Activated CD4-positive, alpha-beta T cell treated with anti-CD3 and anti-CD28 coated beads for 36 hours (primary cell): ENCODE results near the gene C22orf31. TPM values are rescaled to one million over a fixed set of nuclear protein-coding genes. Genes with fewer than 3 reads are reported as not detected.

ENCODE experiments used
- ATAC-seq: fragments of 200-7000 bp; cut with Tn5 transposase; one replicate; pipeline ENCODE4 v1.10.0; 2021; ENCODE audit warnings: mild to moderate bottlenecking, moderate library complexity
- CTCF ChIA-PET: fragments of 350-600 bp; sonication (Branson Sonifier 250); formaldehyde crosslinking; loops from one replicate; lab custom pipeline; 2021; ENCODE audit warnings: antibody characterized with exemption; lab: Charles Lee
- POLR2A ChIA-PET: fragments of 350-600 bp; sonication (Branson Sonifier 250); formaldehyde crosslinking; loops from one replicate; lab custom pipeline; 2021; ENCODE audit warnings: antibody characterized with exemption, inconsistent platforms; lab: Charles Lee
- DNase-seq: peaks from one replicate; pipeline ENCODE4 v3.0.0-alpha.2; 2020
- H3K27ac Mint-ChIP-seq: one replicate; pipeline ENCODE4 v1.8.0; 2021; ENCODE audit warnings: mixed read lengths
- H3K27me3 Mint-ChIP-seq: one replicate; pipeline ENCODE4 v1.8.0; 2021; ENCODE audit warnings: mixed read lengths
- H3K36me3 Mint-ChIP-seq: one replicate; pipeline ENCODE4 v1.8.0; 2021; ENCODE audit warnings: low read depth, mixed read lengths
- H3K4me1 Mint-ChIP-seq: one replicate; pipeline ENCODE4 v1.8.0; 2021; ENCODE audit warnings: mixed read lengths
- H3K4me3 Mint-ChIP-seq: one replicate; pipeline ENCODE4 v1.8.0; 2021; ENCODE audit warnings: mild to moderate bottlenecking, moderate library complexity, mixed read lengths
- H3K9me3 Mint-ChIP-seq: one replicate; pipeline ENCODE4 v1.8.0; 2021; ENCODE audit warnings: low read depth, mixed read lengths
- intact Hi-C, 2 experiments: fragments of 100-400 bp; cut with DNase I in 1 of 2; cut with micrococcal nuclease in 1 of 2; formaldehyde crosslinking; loops; one replicate each; pipeline versions ENCODE4 v1.14.2 to v1.15.1; 2022 to 2024; cut with DNase I, micrococcal nuclease
- total RNA-seq, 2 experiments: library from RNA; stranded (reverse); gene quantifications; one replicate each; pipeline ENCODE4 v1.2.3, GENCODE V29; 2021

C22orf31 gene
- total RNA-seq: not detected

- intact Hi-C loops: no loop called here
- no peak for ATAC-seq
- Mint-ChIP-seq H3K27me3 (peaks cover 18% of the 10 kb centered on the region), H3K36me3 (no peaks in the 10 kb centered on the region), H3K9me3 (no peaks in the 10 kb centered on the region), H3K27ac (no peak within 1 kb of the TSS), H3K4me3 (no peak within 1 kb of the TSS), H3K4me1 (peaks cover 10% of the 10 kb centered on the region)
- POLR2A ChIA-PET: no interaction called here
- no peak for DNase-seq
- CTCF ChIA-PET: interaction anchor here (1.3 kb wide), 1 partner anchor 21 kb away, joined by 3 read pairs; no protein-coding TSS in a partner anchor
These were observed at the start of gene C22orf31 for GRCh38 chr22:29061773-29062172. TSS of gene C22orf31 (minus strand) at chr22:29061831. CDS start at chr22:29061792, 39 bp downstream.

DNA sequence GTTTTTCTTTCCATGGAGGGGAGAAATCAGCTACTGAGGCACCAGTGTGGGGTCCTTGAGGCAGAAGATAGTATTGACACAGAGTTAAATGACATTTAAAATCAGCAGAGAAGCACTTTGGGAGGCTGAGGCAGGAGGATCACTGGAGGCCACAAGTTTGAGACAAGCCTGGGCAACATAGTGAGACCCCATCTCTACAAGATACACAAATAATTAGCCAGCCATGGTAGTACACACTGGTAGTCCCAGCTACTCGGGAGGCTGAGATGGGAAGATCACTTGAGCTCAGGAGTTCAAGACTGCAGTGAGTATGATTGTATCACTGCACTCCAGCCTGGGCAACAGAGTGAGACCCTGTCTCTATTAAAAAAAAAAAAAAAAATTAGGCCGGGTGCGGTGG lies 49.3 kb upstream of the C22orf31 start:
- Mint-ChIP-seq H3K27me3 (peaks cover 23% of the 10 kb centered on the region), H3K4me3 (no peak overlapping the region), H3K9me3 (no peaks in the 10 kb centered on the region), H3K4me1 (no peaks in the 10 kb centered on the region), H3K27ac (no peak overlapping the region), H3K36me3 (no peaks in the 10 kb centered on the region)
- ChIA-PET POLR2A (no interaction called here), CTCF (interaction anchor here (0.6 to 1.1 kb wide), 4 partner anchors 15 to 804 kb away, joined by 3 to 4 read pairs (median 4); no protein-coding TSS in a partner anchor)
- DNase-seq (no peak), ATAC-seq (no peak)
- intact Hi-C loops: no loop called here

DNA sequence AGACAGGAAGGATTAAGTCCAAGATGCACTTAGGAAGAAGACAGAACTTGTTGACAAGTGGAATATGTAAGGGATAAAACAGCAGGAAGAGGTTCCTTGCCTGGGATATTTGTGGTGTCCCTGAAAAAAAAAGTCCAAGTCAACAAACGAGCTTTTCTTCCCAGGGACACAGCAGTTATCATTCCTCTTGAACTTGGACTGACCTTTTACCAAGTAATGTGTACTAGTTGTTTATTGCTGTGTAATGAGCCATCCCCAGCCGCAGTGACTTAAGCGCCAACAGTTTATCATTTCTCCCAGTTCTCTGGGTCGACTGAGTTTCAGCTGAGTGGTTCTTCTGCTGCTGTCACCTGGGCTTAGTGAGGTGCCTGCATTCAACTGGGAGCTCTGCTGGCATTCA lies 48.2 kb upstream of the C22orf31 start:
- DNase-seq (no peak), ATAC-seq (no peak)
- no peak overlapping the region for H3K4me3 Mint-ChIP-seq
- intact Hi-C loops: no loop called here
- no peaks in the 10 kb centered on the region for H3K36me3 Mint-ChIP-seq
- H3K9me3 Mint-ChIP-seq: no peaks in the 10 kb centered on the region
- ChIA-PET CTCF (interaction anchor here (0.6 kb wide), 1 partner anchor 11 kb away, joined by 5 read pairs; no protein-coding TSS in a partner anchor), POLR2A (no interaction called here)
- peaks cover 15% of the 10 kb centered on the region for H3K27me3 Mint-ChIP-seq
- no peak overlapping the region for H3K27ac Mint-ChIP-seq
- H3K4me1 Mint-ChIP-seq: no peaks in the 10 kb centered on the region

DNA sequence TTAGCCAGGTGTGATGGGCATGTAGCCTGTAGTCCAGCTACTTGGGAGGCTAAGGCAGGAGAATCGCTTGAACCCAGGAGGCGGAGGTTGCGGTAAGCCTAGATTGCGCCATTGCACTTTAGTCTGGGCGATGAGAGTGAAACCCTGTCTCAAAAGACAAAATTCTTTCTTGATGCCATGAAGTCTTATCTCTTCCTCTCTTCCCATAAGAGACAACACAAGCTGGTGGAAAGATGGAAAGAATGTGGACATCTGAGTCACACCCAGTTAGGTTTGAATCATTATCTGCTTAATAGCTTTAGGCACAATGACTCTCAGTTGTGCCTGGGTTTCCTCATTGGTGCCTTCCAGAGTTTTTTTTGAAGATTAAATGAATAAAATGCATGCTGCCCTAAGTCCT lies 46.5 kb upstream of the C22orf31 start:
- DNase-seq: no peak
- Mint-ChIP-seq H3K27me3 (peaks cover 12% of the 10 kb centered on the region), H3K9me3 (no peaks in the 10 kb centered on the region), H3K4me3 (no peak overlapping the region), H3K4me1 (no peaks in the 10 kb centered on the region), H3K36me3 (no peaks in the 10 kb centered on the region), H3K27ac (no peak overlapping the region)
- CTCF ChIA-PET: no interaction called here
- no peak for ATAC-seq
- intact Hi-C loops: no loop called here
- POLR2A ChIA-PET: no interaction called here

DNA sequence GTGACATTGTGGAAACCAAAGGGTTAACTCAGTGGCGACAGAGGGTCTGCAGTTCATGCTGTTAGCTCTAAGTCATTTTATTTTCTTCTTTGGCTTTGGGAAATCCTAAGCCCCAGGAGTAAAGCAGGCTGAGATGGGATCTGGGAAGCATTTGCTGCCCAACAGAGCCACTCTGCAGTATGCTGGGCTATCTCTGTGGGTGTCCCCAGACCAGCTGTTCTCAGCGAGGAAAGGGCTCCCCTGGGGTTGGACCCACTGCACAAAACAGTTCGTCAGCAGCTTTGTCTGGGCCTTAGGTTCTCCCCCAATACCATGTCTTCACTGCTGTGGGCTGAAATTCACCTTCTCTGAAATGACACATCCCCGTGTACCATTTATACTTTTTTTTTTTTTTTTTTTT lies 45.2 kb upstream of the C22orf31 start:
- ChIA-PET CTCF (interaction anchor here (1.0 kb wide), 1 partner anchor 48 kb away, joined by 3 read pairs; no protein-coding TSS in a partner anchor), POLR2A (no interaction called here)
- no peaks in the 10 kb centered on the region for H3K36me3 Mint-ChIP-seq
- ATAC-seq: no peak
- H3K4me1 Mint-ChIP-seq: no peaks in the 10 kb centered on the region
- H3K9me3 Mint-ChIP-seq: no peaks in the 10 kb centered on the region
- H3K4me3 Mint-ChIP-seq: no peak overlapping the region
- peaks cover 10% of the 10 kb centered on the region for H3K27me3 Mint-ChIP-seq
- no peak overlapping the region for H3K27ac Mint-ChIP-seq
- intact Hi-C loops: no loop called here
- no peak for DNase-seq

GRCh38 chr22:29105468-29105867 lies 43.8 kb upstream of the C22orf31 start:
- Mint-ChIP-seq H3K9me3 (no peaks in the 10 kb centered on the region), H3K4me3 (no peak overlapping the region), H3K36me3 (no peaks in the 10 kb centered on the region), H3K27ac (no peak overlapping the region), H3K27me3 (peaks cover 7% of the 10 kb centered on the region), H3K4me1 (no peaks in the 10 kb centered on the region)
- DNase-seq (no peak), ATAC-seq (no peak)
- POLR2A ChIA-PET: no interaction called here
- CTCF ChIA-PET: interaction anchor here (1.5 kb wide), 1 partner anchor 140 kb away, joined by 4 read pairs; no protein-coding TSS in a partner anchor
- intact Hi-C loops: no loop called here

GRCh38 chr22:29103121-29103520 lies 41.5 kb upstream of the C22orf31 start:
- ATAC-seq (no peak), DNase-seq (no peak)
- H3K36me3 Mint-ChIP-seq: no peaks in the 10 kb centered on the region
- no peak overlapping the region for H3K4me3 Mint-ChIP-seq
- intact Hi-C loops: no loop called here
- no peaks in the 10 kb centered on the region for H3K9me3 Mint-ChIP-seq
- ChIA-PET POLR2A (no interaction called here), CTCF (interaction anchor here (0.6 kb wide), 1 partner anchor 1351 kb away, joined by 3 read pairs; no protein-coding TSS in a partner anchor)
- no peaks in the 10 kb centered on the region for H3K4me1 Mint-ChIP-seq
- no peak overlapping the region for H3K27ac Mint-ChIP-seq
- peaks cover 2% of the 10 kb centered on the region for H3K27me3 Mint-ChIP-seq

DNA sequence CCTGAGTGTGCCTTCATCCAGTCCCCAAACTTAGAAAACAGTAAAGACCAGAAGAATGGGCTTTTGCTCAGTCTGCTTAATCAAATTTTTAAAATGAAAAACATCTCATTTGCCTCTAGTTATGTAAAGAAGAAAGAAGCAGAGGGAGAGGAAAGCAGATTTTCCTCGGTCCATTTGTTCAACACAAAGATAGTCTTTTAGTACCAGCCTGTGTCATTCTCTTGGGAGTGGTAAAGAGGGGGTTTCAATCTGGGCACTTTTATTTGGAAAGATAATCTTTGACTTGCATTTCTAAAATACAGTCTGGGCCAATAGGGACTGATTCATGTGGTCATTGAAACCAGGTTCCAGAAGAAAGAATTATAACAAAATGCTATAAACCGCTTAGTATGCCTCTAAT lies 40.7 kb upstream of the C22orf31 start:
- Mint-ChIP-seq H3K4me3 (no peak overlapping the region), H3K4me1 (no peaks in the 10 kb centered on the region), H3K9me3 (no peaks in the 10 kb centered on the region), H3K27ac (no peak overlapping the region), H3K36me3 (no peaks in the 10 kb centered on the region), H3K27me3 (peaks cover 2% of the 10 kb centered on the region)
- ChIA-PET POLR2A (no interaction called here), CTCF (no interaction called here)
- DNase-seq: no peak
- ATAC-seq: no peak
- intact Hi-C loops: no loop called here

GRCh38 chr22:29098296-29098695 lies 36.7 kb upstream of the C22orf31 start:
- no peak for DNase-seq
- ATAC-seq: no peak
- H3K4me3 Mint-ChIP-seq: no peak overlapping the region
- ChIA-PET POLR2A (no interaction called here), CTCF (no interaction called here)
- peaks cover 2% of the 10 kb centered on the region for H3K27me3 Mint-ChIP-seq
- intact Hi-C loops: no loop called here
- H3K27ac Mint-ChIP-seq: no peak overlapping the region
- no peaks in the 10 kb centered on the region for H3K9me3 Mint-ChIP-seq
- H3K4me1 Mint-ChIP-seq: no peaks in the 10 kb centered on the region
- H3K36me3 Mint-ChIP-seq: no peaks in the 10 kb centered on the region

DNA sequence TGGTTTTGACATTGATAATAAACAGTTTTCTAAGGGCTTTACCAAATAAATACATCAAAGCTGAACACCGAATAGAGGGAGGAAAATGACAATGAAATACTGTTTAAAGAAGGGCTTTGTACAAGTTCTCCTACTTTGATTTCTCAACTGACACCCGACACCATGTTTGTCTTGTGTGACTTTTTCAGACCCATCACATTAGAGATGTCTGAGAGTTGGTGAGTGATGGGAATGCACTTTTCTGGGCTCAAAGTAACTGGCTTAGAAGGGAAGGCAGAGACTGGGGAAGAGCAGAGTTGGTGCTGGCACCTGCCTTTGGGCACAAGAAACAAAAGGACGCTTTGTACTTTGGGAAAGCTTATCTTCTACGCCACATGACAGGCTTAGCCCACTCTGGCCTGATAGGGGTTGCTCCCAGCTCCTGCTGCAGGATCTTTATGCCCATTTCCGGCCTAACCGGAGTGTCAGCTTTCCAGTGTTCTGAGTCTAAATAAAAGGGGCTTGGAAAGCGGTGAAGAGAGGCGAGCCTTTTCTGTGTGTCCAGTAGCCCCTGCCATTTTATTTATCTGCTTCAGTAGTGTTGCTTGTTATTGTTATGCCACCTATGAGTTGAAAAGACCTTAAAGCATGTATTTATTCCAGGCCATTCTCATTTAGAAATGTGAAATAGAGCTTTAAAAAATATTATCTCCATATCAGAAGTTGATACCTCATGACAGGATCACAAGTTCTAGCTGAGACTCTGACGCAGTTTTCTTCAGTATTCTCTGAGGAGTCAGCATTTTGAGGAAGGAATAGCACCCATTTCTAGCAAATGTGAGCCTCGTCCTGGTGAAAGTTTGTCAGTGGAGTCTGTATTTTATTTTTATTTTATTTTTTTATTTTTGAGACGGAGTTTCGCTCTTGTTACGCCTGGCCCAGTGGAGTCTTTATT lies 35.4 kb upstream of the C22orf31 start:
- intact Hi-C loops: no loop called here
- H3K27ac Mint-ChIP-seq: no peak overlapping the region
- H3K9me3 Mint-ChIP-seq: no peaks in the 10 kb centered on the region
- H3K4me1 Mint-ChIP-seq: no peaks in the 10 kb centered on the region
- DNase-seq (no peak), ATAC-seq (no peak)
- ChIA-PET CTCF (no interaction called here), POLR2A (no interaction called here)
- H3K36me3 Mint-ChIP-seq: no peaks in the 10 kb centered on the region
- no peak overlapping the region for H3K4me3 Mint-ChIP-seq
- peaks cover 3% of the 10 kb centered on the region for H3K27me3 Mint-ChIP-seq

DNA sequence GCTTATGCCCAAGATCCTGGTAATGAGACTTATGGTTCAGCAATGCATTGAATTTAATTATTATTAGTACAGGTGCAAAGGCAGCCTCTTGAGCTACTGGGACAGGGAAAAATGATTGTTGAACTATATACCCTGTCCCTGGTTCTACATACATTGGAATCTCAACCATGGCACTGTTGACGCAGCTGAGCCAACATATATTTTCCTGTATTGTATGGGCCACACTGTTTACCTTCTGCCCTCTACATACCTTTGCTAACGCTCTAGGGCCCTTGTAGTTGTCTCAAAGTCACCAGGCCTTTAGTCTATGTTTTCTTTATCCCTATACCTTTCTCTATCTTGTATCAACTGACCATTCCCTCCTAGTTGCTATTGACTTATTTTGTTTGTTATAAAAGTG lies 33.8 kb upstream of the C22orf31 start:
- no peak for ATAC-seq
- no peak overlapping the region for H3K4me3 Mint-ChIP-seq
- H3K4me1 Mint-ChIP-seq: no peaks in the 10 kb centered on the region
- intact Hi-C loops: no loop called here
- POLR2A ChIA-PET: no interaction called here
- DNase-seq: no peak
- H3K27me3 Mint-ChIP-seq: peaks cover 8% of the 10 kb centered on the region
- CTCF ChIA-PET: interaction anchor here (0.9 to 1.2 kb wide), 3 partner anchors 15 to 150 kb away, joined by 3 to 4 read pairs (median 3); no protein-coding TSS in a partner anchor
- no peak overlapping the region for H3K27ac Mint-ChIP-seq
- no peaks in the 10 kb centered on the region for H3K9me3 Mint-ChIP-seq
- no peaks in the 10 kb centered on the region for H3K36me3 Mint-ChIP-seq
